ENCODE data around the gene WFS1.

WFS1 gene

DNA sequence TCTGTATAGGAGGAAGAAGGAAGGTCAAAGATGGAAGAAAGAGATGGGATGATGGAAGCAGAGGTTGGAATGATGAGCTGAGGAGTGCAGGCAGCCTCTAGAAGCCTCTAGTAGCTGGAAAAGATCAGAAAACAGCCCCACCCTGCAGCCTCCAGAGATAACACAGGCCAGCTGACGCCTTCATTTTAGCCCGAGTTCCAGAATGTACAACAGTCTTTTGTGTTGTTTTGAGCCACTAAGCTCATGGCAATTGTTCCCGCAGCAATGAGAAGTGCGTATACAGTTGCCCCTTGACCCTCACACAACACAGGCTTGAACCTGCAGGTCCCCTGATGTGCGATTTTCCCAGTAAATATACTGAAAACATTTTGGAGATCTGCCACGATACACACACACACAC lies 72.0 kb downstream of the WFS1 start:
- Histone ChIP-seq H3K79me2 (ENCODE audit: insufficient read depth, low read length) (no peaks in the 10 kb centered on the region), H3K9me2 (replicated peaks; ENCODE audit: low read depth, low read length) (no peaks in the 10 kb centered on the region), H3K4me2 (ENCODE audit: low read depth, low read length, poor library complexity, severe bottlenecking) (no peak overlapping the region)

GRCh38 chr4:6342530-6343293 lies 73.1 kb downstream of the WFS1 start:
- Histone ChIP-seq H3K4me2 (ENCODE audit: low read depth, low read length, poor library complexity, severe bottlenecking) (no peak overlapping the region), H3K79me2 (ENCODE audit: insufficient read depth, low read length) (no peaks in the 10 kb centered on the region), H2AFZ (ENCODE audit: low read length) (no peak overlapping the region), H3K27me3 (ENCODE audit: insufficient read depth, low read length, poor library complexity, severe bottlenecking) (no peaks in the 10 kb centered on the region), H3K4me1 (ENCODE audit: insufficient read depth, low read length, poor library complexity, severe bottlenecking) (peaks cover 17% of the 10 kb centered on the region), H3F3A (ENCODE audit: low read depth) (no peaks in the 10 kb centered on the region), H4K20me1 (ENCODE audit: insufficient read depth, low read length, poor library complexity, severe bottlenecking) (no peaks in the 10 kb centered on the region), H3K4me3 (ENCODE audit: low read length, poor library complexity, severe bottlenecking) (no peak overlapping the region), H3K9me2 (replicated peaks; ENCODE audit: low read depth, low read length) (no peaks in the 10 kb centered on the region), H3K9ac (ENCODE audit: low read depth, low read length, poor library complexity, severe bottlenecking) (no peak overlapping the region), H3K9me3 (ENCODE audit: insufficient read depth, low read depth, low read length) (no peaks in the 10 kb centered on the region), H3K36me3 (ENCODE audit: insufficient read depth, low read length) (no peaks in the 10 kb centered on the region)
- TF ChIP-seq CTCF (conservative IDR thresholded peaks at IDR 0.05; ENCODE audit: low read length) (no peak), EZH2phosphoT487 (IDR thresholded peaks at IDR 0.05; ENCODE audit: borderline replicate concordance) (no peak)

More for the DNA sequence above, 72.0 kb downstream of the WFS1 start:
- no peak overlapping the region for H2AFZ ChIP-seq (ENCODE audit: low read length)
- H3K4me1 ChIP-seq (ENCODE audit: insufficient read depth, low read length, poor library complexity, severe bottlenecking), result peaks cover 24% of the 10 kb centered on the region
- H3K9me3 ChIP-seq (ENCODE audit: insufficient read depth, low read depth, low read length), result no peaks in the 10 kb centered on the region
- H4K20me1 ChIP-seq (ENCODE audit: insufficient read depth, low read length, poor library complexity, severe bottlenecking), result no peaks in the 10 kb centered on the region
- H3K4me3 ChIP-seq (ENCODE audit: low read length, poor library complexity, severe bottlenecking), result no peak overlapping the region
- no peaks in the 10 kb centered on the region for H3K36me3 ChIP-seq (ENCODE audit: insufficient read depth, low read length)
- no peaks in the 10 kb centered on the region for H3K27me3 ChIP-seq (ENCODE audit: insufficient read depth, low read length, poor library complexity, severe bottlenecking)
- no peaks in the 10 kb centered on the region for H3F3A ChIP-seq (ENCODE audit: low read depth)
- H3K9ac ChIP-seq (ENCODE audit: low read depth, low read length, poor library complexity, severe bottlenecking), result no peak overlapping the region
- no peak for TF ChIP-seq EZH2phosphoT487 (IDR thresholded peaks at IDR 0.05; ENCODE audit: borderline replicate concordance)
- TF ChIP-seq CTCF (conservative IDR thresholded peaks at IDR 0.05; ENCODE audit: low read length), result no peak

DNA sequence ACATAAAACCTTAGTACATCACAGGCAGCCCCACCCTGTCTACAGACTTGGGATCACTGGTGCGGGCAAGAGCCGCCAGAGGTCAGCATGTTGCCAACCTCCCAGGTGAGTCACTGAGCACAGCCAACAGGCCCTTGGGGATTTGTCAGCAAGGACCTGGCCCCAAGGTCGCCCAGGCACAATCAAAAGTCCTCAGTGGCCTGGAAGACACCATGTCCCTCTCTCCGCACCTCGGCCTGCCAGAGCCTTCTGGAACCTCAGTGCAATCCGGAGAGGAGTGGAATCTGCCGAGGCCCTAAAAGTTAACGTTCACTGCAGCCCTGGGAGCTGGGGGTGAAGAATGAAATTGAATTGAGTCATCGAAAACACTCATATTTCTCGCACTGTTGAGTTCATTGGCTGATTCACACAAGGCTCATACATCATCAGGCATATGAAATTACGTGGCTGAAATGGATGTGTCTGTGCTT lies 74.3 kb downstream of the WFS1 start:
- H4K20me1 ChIP-seq (ENCODE audit: insufficient read depth, low read length, poor library complexity, severe bottlenecking), result no peaks in the 10 kb centered on the region
- no peaks in the 10 kb centered on the region for H3K36me3 ChIP-seq (ENCODE audit: insufficient read depth, low read length)
- H3K9ac ChIP-seq (ENCODE audit: low read depth, low read length, poor library complexity, severe bottlenecking), result no peak overlapping the region
- H3F3A ChIP-seq (ENCODE audit: low read depth), result no peaks in the 10 kb centered on the region
- no peaks in the 10 kb centered on the region for H3K27me3 ChIP-seq (ENCODE audit: insufficient read depth, low read length, poor library complexity, severe bottlenecking)
- no peaks in the 10 kb centered on the region for H3K79me2 ChIP-seq (ENCODE audit: insufficient read depth, low read length)
- H2AFZ ChIP-seq (ENCODE audit: low read length), result no peak overlapping the region
- H3K9me2 ChIP-seq (replicated peaks; ENCODE audit: low read depth, low read length), result no peaks in the 10 kb centered on the region
- peaks cover 4% of the 10 kb centered on the region for H3K4me1 ChIP-seq (ENCODE audit: insufficient read depth, low read length, poor library complexity, severe bottlenecking)
- TF ChIP-seq EZH2phosphoT487 (IDR thresholded peaks at IDR 0.05; ENCODE audit: borderline replicate concordance), result no peak
- no peak for TF ChIP-seq CTCF (conservative IDR thresholded peaks at IDR 0.05; ENCODE audit: low read length)
- H3K9me3 ChIP-seq (ENCODE audit: insufficient read depth, low read depth, low read length), result no peaks in the 10 kb centered on the region
- no peak overlapping the region for H3K4me2 ChIP-seq (ENCODE audit: low read depth, low read length, poor library complexity, severe bottlenecking)
- no peak overlapping the region for H3K4me3 ChIP-seq (ENCODE audit: low read length, poor library complexity, severe bottlenecking)

All from Loucy (cell line).